HL-60 (cell line): ENCODE results near the gene SLC12A7.

Source experiments
- DNase-seq, 2 experiments: peaks; one replicate each; pipeline ENCODE4 v3.0.0-alpha.2; 2010 to 2020; ENCODE audit warnings: low read depth in 1 of 2, low spot score in 1 of 2
- H3K27ac ChIP-seq: fragments of 250-450 bp; sonication (Bioruptor Pico); replicated peaks from 2 replicates; pipeline ENCODE4 v1.5.1; 2020; ENCODE audit warnings: mild to moderate bottlenecking, moderate library complexity
- H3K27me3 ChIP-seq: fragments of 250-450 bp; sonication (Bioruptor Pico); 2 replicates; pipeline ENCODE4 v1.5.1; 2021; ENCODE audit warnings: mild to moderate bottlenecking, moderate library complexity; ENCODE audit not compliant: insufficient read depth, poor library complexity, severe bottlenecking
- H3K4me3 ChIP-seq: replicated peaks from 2 replicates; pipeline ENCODE4 v1.5.1; 2011; ENCODE audit warnings: mild to moderate bottlenecking, control low read depth, low read length; ENCODE audit not compliant: insufficient read depth
- CTCF ChIP-seq: IDR thresholded peaks from one replicate; pipeline ENCODE4 v1.5.1; 2011; ENCODE audit warnings: low read length, control low read depth, inconsistent platforms; ENCODE audit not compliant: insufficient read depth
- GABPA ChIP-seq: IDR thresholded peaks from 2 replicates; pipeline ENCODE4 v1.6.1; 2012; ENCODE audit warnings: low read depth
- POLR2AphosphoS5 ChIP-seq: IDR thresholded peaks from 2 replicates; pipeline ENCODE4 v1.6.1; 2012; ENCODE audit warnings: low read depth
- REST ChIP-seq: IDR thresholded peaks from 2 replicates; pipeline ENCODE4 v1.6.1; 2012; ENCODE audit warnings: low read depth; ENCODE audit not compliant: insufficient replicate concordance
- SPI1 ChIP-seq: IDR thresholded peaks from 2 replicates; pipeline ENCODE4 v1.6.1; 2012; ENCODE audit warnings: low read depth, mild to moderate bottlenecking, borderline replicate concordance

The SLC12A7 gene

GRCh38 chr5:1136814-1137213 is 25.0 kb upstream of the SLC12A7 start:
- DNase-seq, result no peak
- TF ChIP-seq SPI1 (no peak), GABPA (no peak), CTCF (no peak), REST (no peak), POLR2AphosphoS5 (no peak)
- Histone ChIP-seq H3K27ac (no peak overlapping the region), H3K4me3 (no peak overlapping the region), H3K27me3 (no peaks in the 10 kb centered on the region)

DNA sequence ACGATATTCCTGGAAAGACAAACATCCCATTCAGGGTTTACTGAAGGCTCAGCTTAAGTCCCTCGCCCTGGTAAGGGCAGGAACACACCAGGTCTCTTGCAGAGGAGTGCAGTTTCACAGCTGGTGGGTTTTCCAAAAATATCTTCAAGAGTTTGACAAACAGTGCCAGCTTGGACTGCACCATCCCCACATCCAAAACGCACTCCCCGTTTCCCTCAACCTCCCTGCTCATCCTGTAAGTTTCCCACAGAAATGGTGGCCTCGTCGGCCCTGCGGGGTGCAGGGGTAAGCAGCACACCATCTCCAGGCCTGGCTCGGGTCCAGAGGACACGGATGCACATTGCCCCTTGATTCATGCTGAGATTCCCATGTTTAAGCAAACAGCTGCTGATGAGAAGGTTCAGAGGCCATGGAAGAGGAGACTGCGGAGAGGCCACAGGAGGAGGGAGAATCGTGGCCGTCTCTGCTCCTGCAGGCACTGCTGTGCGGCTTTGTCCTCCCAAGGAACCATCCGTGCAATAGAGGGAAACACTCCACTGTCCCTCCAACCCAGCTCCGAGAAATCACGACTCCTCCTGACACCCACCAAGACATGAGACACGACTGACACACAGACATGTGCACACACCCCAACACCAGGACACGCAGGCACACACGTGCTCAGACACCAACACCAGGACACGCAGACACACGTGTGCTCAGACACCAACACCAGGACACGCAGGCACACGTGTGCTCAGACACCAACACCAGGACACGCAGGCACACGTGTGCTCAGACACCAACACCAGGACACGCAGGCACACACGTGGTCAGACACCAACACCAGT is 24.0 kb upstream of the SLC12A7 start:
- no peak overlapping the region for H3K27ac ChIP-seq
- TF ChIP-seq GABPA (no peak), CTCF (no peak), SPI1 (no peak), POLR2AphosphoS5 (no peak), REST (no peak)
- DNase-seq, result no peak
- H3K4me3 ChIP-seq, result no peak overlapping the region
- no peaks in the 10 kb centered on the region for H3K27me3 ChIP-seq

DNA sequence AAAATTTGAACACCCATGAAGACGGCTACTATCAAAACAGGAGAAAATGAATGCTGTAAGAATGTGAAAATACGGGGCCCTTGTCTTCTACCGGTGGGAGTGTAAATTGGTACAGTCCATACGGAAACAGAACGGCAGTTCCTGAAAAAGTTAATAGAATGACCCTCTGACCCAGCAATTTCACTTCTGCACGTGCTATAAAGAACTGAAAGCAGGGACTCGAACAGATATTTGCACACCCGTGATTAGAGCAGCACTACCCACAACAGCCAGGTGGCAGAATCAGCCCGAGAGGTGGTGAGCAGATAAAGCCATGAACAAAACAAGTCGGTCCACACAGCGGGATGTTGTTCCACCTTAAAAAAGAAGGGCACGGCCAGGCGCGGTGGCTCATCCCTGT is 22.6 kb upstream of the SLC12A7 start:
- Histone ChIP-seq H3K27me3 (no peaks in the 10 kb centered on the region), H3K27ac (no peak overlapping the region), H3K4me3 (no peak overlapping the region)
- no peak for DNase-seq
- no peak for TF ChIP-seq GABPA
- no peak for TF ChIP-seq REST
- no peak for TF ChIP-seq CTCF
- no peak for TF ChIP-seq POLR2AphosphoS5
- no peak for TF ChIP-seq SPI1
